GM23338 (cell line): ENCODE measurements around the gene ALDH3A2. TPM values are rescaled to one million over a fixed set of nuclear protein-coding genes. Genes with fewer than 3 reads are reported as not detected.

Source experiments
- ATAC-seq: fragments of 200-7000 bp; cut with Tn5 transposase; 3 replicates; pipeline ENCODE4 v1.9.1; 2020
- DNase-seq: peaks from one replicate; pipeline ENCODE4 v3.0.0-alpha.2; 2015; ENCODE audit warnings: low spot score
- H2AFZ ChIP-seq: fragments of 200-600 bp; sonication (generic); 2 replicates; pipeline ENCODE4 v1.8.0; 2016; ENCODE audit warnings: antibody characterized with exemption, mild to moderate bottlenecking, moderate library complexity
- H3F3A ChIP-seq: fragments of 200-600 bp; sonication (generic); replicated peaks from 2 replicates; pipeline ENCODE4 v1.8.0; 2017; ENCODE audit warnings: antibody characterized with exemption, mixed run types, low read depth
- H3K27ac ChIP-seq: fragments of 200-600 bp; sonication (generic); 2 replicates; pipeline ENCODE4 v1.6.1; 2016; ENCODE audit warnings: low read depth
- H3K27me3 ChIP-seq: fragments of 200-600 bp; sonication (generic); 2 replicates; pipeline ENCODE4 v1.8.0; 2016; ENCODE audit warnings: mild to moderate bottlenecking, mixed run types, moderate library complexity; ENCODE audit not compliant: insufficient read depth
- H3K36me3 ChIP-seq: fragments of 200-600 bp; sonication (generic); 2 replicates; pipeline ENCODE4 v1.8.0; 2016; ENCODE audit warnings: mild to moderate bottlenecking; ENCODE audit not compliant: insufficient read depth
- H3K4me1 ChIP-seq: fragments of 200-600 bp; sonication (generic); 2 replicates; pipeline ENCODE4 v1.8.0; 2016; ENCODE audit warnings: mild to moderate bottlenecking, moderate library complexity; ENCODE audit not compliant: insufficient read depth
- H3K4me2 ChIP-seq: fragments of 200-600 bp; sonication (generic); 2 replicates; pipeline ENCODE4 v1.7.1; 2017; ENCODE audit warnings: mixed run types
- H3K4me3 ChIP-seq: fragments of 200-600 bp; sonication (generic); 2 replicates; pipeline ENCODE4 v1.6.1; 2016; ENCODE audit warnings: mixed run types
- H3K79me2 ChIP-seq: fragments of 200-600 bp; sonication (generic); replicated peaks from 2 replicates; pipeline ENCODE4 v1.8.0; 2017; ENCODE audit warnings: mild to moderate bottlenecking; ENCODE audit not compliant: insufficient read depth
- H3K9me2 ChIP-seq: fragments of 200-600 bp; sonication (generic); 2 replicates; pipeline ENCODE4 v1.8.0; 2017; ENCODE audit not compliant: insufficient read depth
- H4K20me1 ChIP-seq: fragments of 200-600 bp; sonication (generic); replicated peaks from 2 replicates; pipeline ENCODE4 v1.8.0; 2017; ENCODE audit warnings: mild to moderate bottlenecking; ENCODE audit not compliant: insufficient read depth
- H3K27ac Mint-ChIP-seq: 2 replicates; pipeline ENCODE4 v1.8.0; 2020; ENCODE audit warnings: inconsistent platforms, mild to moderate bottlenecking, moderate library complexity, mixed read lengths
- H3K27me3 Mint-ChIP-seq: 3 replicates; pipeline ENCODE4 v1.8.0; 2022; ENCODE audit warnings: low read depth, mild to moderate bottlenecking, moderate library complexity, mixed read lengths, inconsistent platforms; ENCODE audit not compliant: insufficient read depth, poor library complexity
- H3K36me3 Mint-ChIP-seq: 3 replicates; pipeline ENCODE4 v1.8.0; 2021; ENCODE audit warnings: low read depth, mild to moderate bottlenecking, inconsistent platforms, moderate library complexity, mixed read lengths
- H3K4me1 Mint-ChIP-seq: 3 replicates; pipeline ENCODE4 v1.8.0; 2020; ENCODE audit warnings: mild to moderate bottlenecking, inconsistent platforms, mixed read lengths
- H3K4me3 Mint-ChIP-seq: 3 replicates; pipeline ENCODE4 v1.8.0; 2021; ENCODE audit warnings: moderate library complexity, mild to moderate bottlenecking, inconsistent platforms, mixed read lengths
- H3K9me3 Mint-ChIP-seq: 3 replicates; pipeline ENCODE4 v1.8.0; 2020; ENCODE audit warnings: moderate library complexity, mild to moderate bottlenecking, inconsistent platforms, mixed read lengths
- CREB1 ChIP-seq: fragments of 250-450 bp; sonication (Bioruptor Pico); IDR thresholded peaks from 2 replicates; pipeline ENCODE4 v1.5.0; 2020; ENCODE audit warnings: low read depth, mild to moderate bottlenecking, moderate library complexity
- EZH2 ChIP-seq: fragments of 200-600 bp; sonication (generic); IDR thresholded peaks from one replicate; pipeline ENCODE4 v1.8.0; 2017; ENCODE audit warnings: antibody characterized with exemption, mild to moderate bottlenecking, low read depth; ENCODE audit not compliant: unreplicated experiment
- EZH2phosphoT487 ChIP-seq: fragments of 200-600 bp; sonication (generic); IDR thresholded peaks from one replicate; pipeline ENCODE4 v1.8.1; 2018; ENCODE audit warnings: antibody characterized with exemption; ENCODE audit not compliant: unreplicated experiment
- JUNB ChIP-seq: IDR thresholded peaks from one replicate; pipeline ENCODE4 v1.6.1; 2016; ENCODE audit warnings: antibody characterized with exemption; ENCODE audit not compliant: unreplicated experiment
- NANOG ChIP-seq: IDR thresholded peaks from 2 replicates; pipeline ENCODE4 v1.6.1; 2016; ENCODE audit warnings: antibody characterized with exemption, borderline replicate concordance
- POLR2AphosphoS5 ChIP-seq: IDR thresholded peaks from 2 replicates; pipeline ENCODE4 v1.6.1; 2016; ENCODE audit warnings: antibody characterized with exemption, low read depth
- ZNF331 ChIP-seq: fragments of 250-450 bp; sonication (Bioruptor Pico); IDR thresholded peaks from 2 replicates; pipeline ENCODE4 v1.5.0; 2020; ENCODE audit warnings: low read depth, mild to moderate bottlenecking, moderate library complexity
- polyA plus RNA-seq: library from polyadenylated mRNA; unstranded; fragments of >200 nt; fragmentation: Nextera tagmentation; extraction: Ambion mirVana; gene quantifications from 2 replicates; pipeline ENCODE4 v1.2.1, GENCODE V29; 2016
- total RNA-seq: library from RNA; depleted of rRNA; stranded (reverse); fragments of >200 nt; shearing (Covaris generic); gene quantifications from 2 replicates; pipeline ENCODE4 v1.2.3, GENCODE V29; 2014
- TF ChIP-seq, protein P1 (sequence below): IDR thresholded peaks from 2 replicates; pipeline ENCODE4 v1.6.1; 2016; ENCODE audit warnings: antibody characterized with exemption
- TF ChIP-seq, protein P2 (sequence below), 2 experiments: fragments of 200-600 bp in 1 of 2; sonication (generic) in 1 of 2; conservative IDR thresholded peaks; 2 replicates each; pipeline versions ENCODE4 v1.5.1 to v1.6.1; 2016 to 2017; ENCODE audit warnings: antibody characterized with exemption in 2 of 2, low read depth in 2 of 2, mild to moderate bottlenecking in 2 of 2, moderate library complexity in 1 of 2
- TF ChIP-seq, protein P3 (sequence below): fragments of 250-450 bp; sonication (Bioruptor Pico); IDR thresholded peaks from 2 replicates; pipeline ENCODE4 v1.5.0; 2020; ENCODE audit warnings: mild to moderate bottlenecking, moderate library complexity

Gene ALDH3A2
- total and polyA plus RNA-seq, 2 experiments from 2014 or later: 31.3 to 159 TPM

DNA sequence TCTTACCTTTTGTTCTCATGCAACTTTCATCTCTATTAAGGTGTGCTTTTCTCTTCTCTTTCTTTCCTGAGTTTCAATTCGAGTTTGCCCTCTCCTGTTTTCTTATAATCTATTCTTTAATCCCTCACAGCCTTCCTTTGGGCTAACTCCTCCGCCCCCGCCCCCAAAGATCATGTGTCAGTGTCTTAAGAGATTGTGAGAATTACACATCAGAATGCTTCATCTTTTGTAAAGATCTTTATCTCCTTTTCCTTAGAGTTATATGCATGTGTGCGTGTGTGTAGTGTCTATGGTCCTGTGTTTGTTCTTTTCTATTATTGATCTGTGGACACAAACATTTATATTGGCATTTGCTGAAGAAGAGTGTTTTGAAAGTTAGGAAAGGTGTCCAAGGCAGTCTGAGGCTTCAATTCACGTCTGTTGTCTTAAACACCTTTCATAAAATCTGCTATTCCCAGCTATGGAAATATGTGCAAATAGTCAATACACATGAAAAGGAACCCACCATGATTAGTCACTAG is 6.1 kb upstream of the ALDH3A2 start (continued):
- TF ChIP-seq, protein P1, sequence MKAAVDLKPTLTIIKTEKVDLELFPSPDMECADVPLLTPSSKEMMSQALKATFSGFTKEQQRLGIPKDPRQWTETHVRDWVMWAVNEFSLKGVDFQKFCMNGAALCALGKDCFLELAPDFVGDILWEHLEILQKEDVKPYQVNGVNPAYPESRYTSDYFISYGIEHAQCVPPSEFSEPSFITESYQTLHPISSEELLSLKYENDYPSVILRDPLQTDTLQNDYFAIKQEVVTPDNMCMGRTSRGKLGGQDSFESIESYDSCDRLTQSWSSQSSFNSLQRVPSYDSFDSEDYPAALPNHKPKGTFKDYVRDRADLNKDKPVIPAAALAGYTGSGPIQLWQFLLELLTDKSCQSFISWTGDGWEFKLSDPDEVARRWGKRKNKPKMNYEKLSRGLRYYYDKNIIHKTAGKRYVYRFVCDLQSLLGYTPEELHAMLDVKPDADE: no peak
- TF ChIP-seq ZNF331 (CRISPR knock-in tag): no peak
- TF ChIP-seq, protein P2, sequence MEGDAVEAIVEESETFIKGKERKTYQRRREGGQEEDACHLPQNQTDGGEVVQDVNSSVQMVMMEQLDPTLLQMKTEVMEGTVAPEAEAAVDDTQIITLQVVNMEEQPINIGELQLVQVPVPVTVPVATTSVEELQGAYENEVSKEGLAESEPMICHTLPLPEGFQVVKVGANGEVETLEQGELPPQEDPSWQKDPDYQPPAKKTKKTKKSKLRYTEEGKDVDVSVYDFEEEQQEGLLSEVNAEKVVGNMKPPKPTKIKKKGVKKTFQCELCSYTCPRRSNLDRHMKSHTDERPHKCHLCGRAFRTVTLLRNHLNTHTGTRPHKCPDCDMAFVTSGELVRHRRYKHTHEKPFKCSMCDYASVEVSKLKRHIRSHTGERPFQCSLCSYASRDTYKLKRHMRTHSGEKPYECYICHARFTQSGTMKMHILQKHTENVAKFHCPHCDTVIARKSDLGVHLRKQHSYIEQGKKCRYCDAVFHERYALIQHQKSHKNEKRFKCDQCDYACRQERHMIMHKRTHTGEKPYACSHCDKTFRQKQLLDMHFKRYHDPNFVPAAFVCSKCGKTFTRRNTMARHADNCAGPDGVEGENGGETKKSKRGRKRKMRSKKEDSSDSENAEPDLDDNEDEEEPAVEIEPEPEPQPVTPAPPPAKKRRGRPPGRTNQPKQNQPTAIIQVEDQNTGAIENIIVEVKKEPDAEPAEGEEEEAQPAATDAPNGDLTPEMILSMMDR (conservative IDR thresholded peaks at IDR 0.05; ENCODE audit: low read depth in 2 of 2): no peak

DNA sequence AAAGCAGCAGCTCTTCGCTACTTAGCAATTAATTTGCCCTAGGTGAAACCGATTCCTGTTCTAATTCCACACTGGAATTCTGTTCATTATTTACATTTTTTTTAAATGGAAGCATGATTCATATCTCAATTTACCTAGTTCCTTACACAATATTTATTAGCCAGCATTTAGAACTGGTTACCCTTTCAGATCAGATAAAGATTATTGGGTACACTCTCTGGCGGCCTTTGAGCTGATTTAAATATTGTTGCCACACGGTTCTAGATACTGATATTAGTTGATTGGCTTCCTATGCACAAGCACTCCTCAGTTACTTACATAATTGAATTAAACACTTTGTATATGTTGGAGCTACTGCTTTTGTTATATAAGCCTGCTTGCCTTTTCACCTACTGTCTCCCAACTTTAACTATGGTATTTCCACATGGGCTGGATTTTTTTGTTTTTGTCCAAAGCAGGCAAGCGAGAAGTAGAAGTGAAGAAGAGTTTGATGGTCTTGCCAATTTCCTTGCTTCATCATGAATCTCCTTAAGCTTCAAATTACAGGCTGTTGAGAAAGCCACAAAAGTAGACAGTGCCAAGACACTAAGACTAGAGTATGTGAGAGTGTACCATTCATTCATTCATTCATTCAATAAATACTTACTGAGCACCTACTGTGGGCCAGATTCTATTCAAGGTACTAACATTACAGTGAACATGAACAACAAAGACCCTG is 3.9 kb upstream of the ALDH3A2 start:
- peaks cover 5% of the 10 kb centered on the region; the same call in 1 of the 2 replicates for H3F3A ChIP-seq
- H3K4me1 ChIP-seq: peaks cover 44% of the 10 kb centered on the region
- peaks cover 29% of the 10 kb centered on the region for H3K27me3 ChIP-seq
- peaks cover 47% of the 10 kb centered on the region for H3K4me1 Mint-ChIP-seq
- H3K4me2 ChIP-seq: no peak overlapping the region
- DNase-seq (no peak), ATAC-seq (no peak)
- H3K4me3 Mint-ChIP-seq: no peak overlapping the region
- TF ChIP-seq POLR2AphosphoS5: no peak
- TF ChIP-seq, protein P3, sequence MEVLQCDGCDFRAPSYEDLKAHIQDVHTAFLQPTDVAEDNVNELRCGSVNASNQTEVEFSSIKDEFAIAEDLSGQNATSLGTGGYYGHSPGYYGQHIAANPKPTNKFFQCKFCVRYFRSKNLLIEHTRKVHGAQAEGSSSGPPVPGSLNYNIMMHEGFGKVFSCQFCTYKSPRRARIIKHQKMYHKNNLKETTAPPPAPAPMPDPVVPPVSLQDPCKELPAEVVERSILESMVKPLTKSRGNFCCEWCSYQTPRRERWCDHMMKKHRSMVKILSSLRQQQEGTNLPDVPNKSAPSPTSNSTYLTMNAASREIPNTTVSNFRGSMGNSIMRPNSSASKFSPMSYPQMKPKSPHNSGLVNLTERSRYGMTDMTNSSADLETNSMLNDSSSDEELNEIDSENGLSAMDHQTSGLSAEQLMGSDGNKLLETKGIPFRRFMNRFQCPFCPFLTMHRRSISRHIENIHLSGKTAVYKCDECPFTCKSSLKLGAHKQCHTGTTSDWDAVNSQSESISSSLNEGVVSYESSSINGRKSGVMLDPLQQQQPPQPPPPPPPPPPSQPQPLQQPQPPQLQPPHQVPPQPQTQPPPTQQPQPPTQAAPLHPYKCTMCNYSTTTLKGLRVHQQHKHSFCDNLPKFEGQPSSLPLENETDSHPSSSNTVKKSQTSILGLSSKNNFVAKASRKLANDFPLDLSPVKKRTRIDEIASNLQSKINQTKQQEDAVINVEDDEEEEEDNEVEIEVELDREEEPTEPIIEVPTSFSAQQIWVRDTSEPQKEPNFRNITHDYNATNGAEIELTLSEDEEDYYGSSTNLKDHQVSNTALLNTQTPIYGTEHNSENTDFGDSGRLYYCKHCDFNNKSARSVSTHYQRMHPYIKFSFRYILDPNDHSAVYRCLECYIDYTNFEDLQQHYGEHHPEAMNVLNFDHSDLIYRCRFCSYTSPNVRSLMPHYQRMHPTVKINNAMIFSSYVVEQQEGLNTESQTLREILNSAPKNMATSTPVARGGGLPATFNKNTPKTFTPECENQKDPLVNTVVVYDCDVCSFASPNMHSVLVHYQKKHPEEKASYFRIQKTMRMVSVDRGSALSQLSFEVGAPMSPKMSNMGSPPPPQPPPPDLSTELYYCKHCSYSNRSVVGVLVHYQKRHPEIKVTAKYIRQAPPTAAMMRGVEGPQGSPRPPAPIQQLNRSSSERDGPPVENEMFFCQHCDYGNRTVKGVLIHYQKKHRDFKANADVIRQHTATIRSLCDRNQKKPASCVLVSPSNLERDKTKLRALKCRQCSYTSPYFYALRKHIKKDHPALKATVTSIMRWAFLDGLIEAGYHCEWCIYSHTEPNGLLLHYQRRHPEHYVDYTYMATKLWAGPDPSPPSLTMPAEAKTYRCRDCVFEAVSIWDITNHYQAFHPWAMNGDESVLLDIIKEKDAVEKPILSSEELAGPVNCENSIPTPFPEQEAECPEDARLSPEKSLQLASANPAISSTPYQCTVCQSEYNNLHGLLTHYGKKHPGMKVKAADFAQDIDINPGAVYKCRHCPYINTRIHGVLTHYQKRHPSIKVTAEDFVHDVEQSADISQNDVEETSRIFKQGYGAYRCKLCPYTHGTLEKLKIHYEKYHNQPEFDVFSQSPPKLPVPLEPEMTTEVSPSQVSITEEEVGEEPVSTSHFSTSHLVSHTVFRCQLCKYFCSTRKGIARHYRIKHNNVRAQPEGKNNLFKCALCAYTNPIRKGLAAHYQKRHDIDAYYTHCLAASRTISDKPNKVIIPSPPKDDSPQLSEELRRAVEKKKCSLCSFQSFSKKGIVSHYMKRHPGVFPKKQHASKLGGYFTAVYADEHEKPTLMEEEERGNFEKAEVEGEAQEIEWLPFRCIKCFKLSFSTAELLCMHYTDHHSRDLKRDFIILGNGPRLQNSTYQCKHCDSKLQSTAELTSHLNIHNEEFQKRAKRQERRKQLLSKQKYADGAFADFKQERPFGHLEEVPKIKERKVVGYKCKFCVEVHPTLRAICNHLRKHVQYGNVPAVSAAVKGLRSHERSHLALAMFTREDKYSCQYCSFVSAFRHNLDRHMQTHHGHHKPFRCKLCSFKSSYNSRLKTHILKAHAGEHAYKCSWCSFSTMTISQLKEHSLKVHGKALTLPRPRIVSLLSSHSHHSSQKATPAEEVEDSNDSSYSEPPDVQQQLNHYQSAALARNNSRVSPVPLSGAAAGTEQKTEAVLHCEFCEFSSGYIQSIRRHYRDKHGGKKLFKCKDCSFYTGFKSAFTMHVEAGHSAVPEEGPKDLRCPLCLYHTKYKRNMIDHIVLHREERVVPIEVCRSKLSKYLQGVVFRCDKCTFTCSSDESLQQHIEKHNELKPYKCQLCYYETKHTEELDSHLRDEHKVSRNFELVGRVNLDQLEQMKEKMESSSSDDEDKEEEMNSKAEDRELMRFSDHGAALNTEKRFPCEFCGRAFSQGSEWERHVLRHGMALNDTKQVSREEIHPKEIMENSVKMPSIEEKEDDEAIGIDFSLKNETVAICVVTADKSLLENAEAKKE (CRISPR knock-in tag): no peak
- no peak for TF ChIP-seq CREB1 (CRISPR knock-in tag)
- no peak for TF ChIP-seq NANOG
- no peak for TF ChIP-seq EZH2
- TF ChIP-seq, protein P1: no peak
- no peak for TF ChIP-seq EZH2phosphoT487
- TF ChIP-seq JUNB: no peak
- H3K27ac ChIP-seq: no peak overlapping the region
- peaks cover 25% of the 10 kb centered on the region for H3K27me3 Mint-ChIP-seq
- H3K27ac Mint-ChIP-seq: no peak overlapping the region
- no peaks in the 10 kb centered on the region for H4K20me1 ChIP-seq
- H2AFZ ChIP-seq: no peak overlapping the region
- peaks cover 6% of the 10 kb centered on the region for H3K79me2 ChIP-seq
- H3K36me3 Mint-ChIP-seq: peaks cover 3% of the 10 kb centered on the region; the same call in 1 of the 3 replicates
- no peaks in the 10 kb centered on the region for H3K9me2 ChIP-seq
- no peaks in the 10 kb centered on the region for H3K9me3 Mint-ChIP-seq
- no peak overlapping the region for H3K4me3 ChIP-seq
- H3K36me3 ChIP-seq: no peaks in the 10 kb centered on the region
